Neural cell (in vitro differentiated cells): ENCODE data around the gene RAP1GAP2.

ENCODE experiments used
- CTCF ChIP-seq: fragments of 450-650 bp; IDR thresholded peaks from 2 replicates; pipeline ENCODE4 v1.5.1; 2014; ENCODE audit warnings: antibody characterized with exemption, mild to moderate bottlenecking, moderate library complexity; ENCODE audit not compliant: poor library complexity, severe bottlenecking
- EP300 ChIP-seq: fragments of 450-650 bp; conservative IDR thresholded peaks from 2 replicates; pipeline ENCODE4 v1.6.1; 2014; ENCODE audit warnings: antibody characterized with exemption, mild to moderate bottlenecking, moderate library complexity; ENCODE audit not compliant: poor library complexity, severe bottlenecking
- EZH2 ChIP-seq: fragments of 200-600, 300-800 bp; shearing (Covaris generic), sonication (generic); IDR thresholded peaks from 2 replicates; pipeline ENCODE4 v1.6.1; 2014; ENCODE audit warnings: antibody characterized with exemption, low read length, borderline replicate concordance, mild to moderate bottlenecking; ENCODE audit not compliant: insufficient read depth, poor library complexity, severe bottlenecking
- MXI1 ChIP-seq: fragments of 450-650 bp; conservative IDR thresholded peaks from 2 replicates; pipeline ENCODE4 v1.6.1; 2014; ENCODE audit warnings: antibody characterized with exemption, mild to moderate bottlenecking; ENCODE audit not compliant: poor library complexity, severe bottlenecking
- POLR2AphosphoS5 ChIP-seq: IDR thresholded peaks from 2 replicates; pipeline ENCODE4 v1.6.1; 2012
- SMC3 ChIP-seq: fragments of 450-650 bp; conservative IDR thresholded peaks from 2 replicates; pipeline ENCODE4 v1.6.1; 2014; ENCODE audit warnings: antibody characterized with exemption, mild to moderate bottlenecking, moderate library complexity; ENCODE audit not compliant: poor library complexity
- TAF1 ChIP-seq: IDR thresholded peaks from 2 replicates; pipeline ENCODE4 v1.6.1; 2012; ENCODE audit warnings: low read depth
- TF ChIP-seq, protein P1 (sequence below): IDR thresholded peaks from 2 replicates; pipeline ENCODE4 v1.6.1; 2012; ENCODE audit warnings: borderline replicate concordance

DNA sequence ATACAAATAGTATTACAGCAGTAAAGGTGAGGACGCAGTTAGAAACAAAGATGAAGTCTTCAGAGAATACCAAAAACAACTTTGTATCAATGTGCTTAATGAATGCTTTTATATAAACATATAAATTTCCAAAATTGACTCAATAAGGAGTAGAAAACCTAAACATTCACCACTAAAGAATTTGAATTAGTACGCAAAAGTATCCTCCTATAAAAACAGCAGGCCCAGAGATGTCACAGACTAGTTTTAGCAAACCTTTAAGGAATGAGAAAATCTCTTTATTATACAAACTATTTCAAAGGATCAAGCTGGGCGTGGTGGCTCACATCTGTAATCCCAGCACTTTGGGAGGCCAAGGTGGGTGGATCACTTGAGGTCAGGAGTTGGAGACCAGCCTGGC lies 180.9 kb downstream of the RAP1GAP2 start:
- no peak for TF ChIP-seq CTCF
- TF ChIP-seq SMC3: no peak
- no peak for TF ChIP-seq POLR2AphosphoS5
- TF ChIP-seq EZH2: no peak
- TF ChIP-seq EP300: no peak
- TF ChIP-seq, protein P1, sequence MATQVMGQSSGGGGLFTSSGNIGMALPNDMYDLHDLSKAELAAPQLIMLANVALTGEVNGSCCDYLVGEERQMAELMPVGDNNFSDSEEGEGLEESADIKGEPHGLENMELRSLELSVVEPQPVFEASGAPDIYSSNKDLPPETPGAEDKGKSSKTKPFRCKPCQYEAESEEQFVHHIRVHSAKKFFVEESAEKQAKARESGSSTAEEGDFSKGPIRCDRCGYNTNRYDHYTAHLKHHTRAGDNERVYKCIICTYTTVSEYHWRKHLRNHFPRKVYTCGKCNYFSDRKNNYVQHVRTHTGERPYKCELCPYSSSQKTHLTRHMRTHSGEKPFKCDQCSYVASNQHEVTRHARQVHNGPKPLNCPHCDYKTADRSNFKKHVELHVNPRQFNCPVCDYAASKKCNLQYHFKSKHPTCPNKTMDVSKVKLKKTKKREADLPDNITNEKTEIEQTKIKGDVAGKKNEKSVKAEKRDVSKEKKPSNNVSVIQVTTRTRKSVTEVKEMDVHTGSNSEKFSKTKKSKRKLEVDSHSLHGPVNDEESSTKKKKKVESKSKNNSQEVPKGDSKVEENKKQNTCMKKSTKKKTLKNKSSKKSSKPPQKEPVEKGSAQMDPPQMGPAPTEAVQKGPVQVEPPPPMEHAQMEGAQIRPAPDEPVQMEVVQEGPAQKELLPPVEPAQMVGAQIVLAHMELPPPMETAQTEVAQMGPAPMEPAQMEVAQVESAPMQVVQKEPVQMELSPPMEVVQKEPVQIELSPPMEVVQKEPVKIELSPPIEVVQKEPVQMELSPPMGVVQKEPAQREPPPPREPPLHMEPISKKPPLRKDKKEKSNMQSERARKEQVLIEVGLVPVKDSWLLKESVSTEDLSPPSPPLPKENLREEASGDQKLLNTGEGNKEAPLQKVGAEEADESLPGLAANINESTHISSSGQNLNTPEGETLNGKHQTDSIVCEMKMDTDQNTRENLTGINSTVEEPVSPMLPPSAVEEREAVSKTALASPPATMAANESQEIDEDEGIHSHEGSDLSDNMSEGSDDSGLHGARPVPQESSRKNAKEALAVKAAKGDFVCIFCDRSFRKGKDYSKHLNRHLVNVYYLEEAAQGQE: no peak
- no peak for TF ChIP-seq TAF1
- TF ChIP-seq MXI1: no peak
